HG03575 (cell line): ENCODE data around the gene RAD51B.

Experiments
- ATAC-seq: cut with Tn5 transposase; IDR thresholded peaks from one replicate; pipeline ENCODE4 v1.9.1; 2021; ENCODE audit not compliant: unreplicated experiment, insufficient number of reproducible peaks, low FRiP score; ENCODE audit errors: extremely low read depth

RAD51B gene

DNA sequence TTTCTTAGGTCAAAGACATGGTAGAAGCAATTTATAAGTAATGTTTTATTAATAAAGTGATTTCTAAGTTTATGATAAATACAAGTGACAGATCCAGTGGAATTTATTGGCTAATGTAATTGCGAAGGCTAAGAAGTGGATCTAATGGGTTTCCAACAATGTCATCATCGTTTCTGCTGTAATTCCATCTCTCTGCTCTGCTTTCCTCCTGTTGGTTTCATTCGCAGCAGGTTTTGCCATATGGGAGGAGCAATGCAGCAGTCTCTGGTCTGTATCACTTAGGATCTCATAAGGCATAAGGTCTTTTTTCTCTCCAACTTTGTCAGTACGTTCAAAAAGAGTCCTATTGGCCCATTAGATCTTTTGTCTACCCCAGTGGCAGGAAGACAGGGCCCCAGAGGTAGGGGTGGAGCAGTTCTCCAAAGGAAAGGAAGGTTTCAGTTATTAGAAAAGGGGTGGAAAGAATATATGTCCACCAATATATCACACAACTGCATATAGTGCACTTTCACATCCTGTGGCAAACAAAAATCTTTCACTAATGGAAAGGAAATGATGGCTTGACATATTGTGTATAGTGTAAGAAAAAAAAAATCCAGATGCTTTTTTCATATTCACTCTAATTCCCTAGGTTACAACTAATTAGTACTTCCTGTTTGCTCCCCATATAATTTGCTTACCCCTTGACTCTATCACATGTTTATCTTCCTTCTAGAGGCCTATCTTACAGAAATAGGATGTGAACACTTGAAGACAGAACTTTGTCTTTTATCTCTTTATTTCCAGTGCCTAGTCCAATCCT lies 522.0 kb downstream of the RAD51B start:
- ATAC-seq = no peak

GRCh38 chr14:68342216-68342763 lies 522.7 kb downstream of the RAD51B start:
- no peak for ATAC-seq

GRCh38 chr14:68343534-68344118 lies 524.0 kb downstream of the RAD51B start:
- ATAC-seq = no peak

- no peak for ATAC-seq
Measured at GRCh38 chr14:68345738-68346137, 526.2 kb downstream of the RAD51B start.

- ATAC-seq = no peak
Measured at GRCh38 chr14:68346556-68347343, 527.2 kb downstream of the RAD51B start.

DNA sequence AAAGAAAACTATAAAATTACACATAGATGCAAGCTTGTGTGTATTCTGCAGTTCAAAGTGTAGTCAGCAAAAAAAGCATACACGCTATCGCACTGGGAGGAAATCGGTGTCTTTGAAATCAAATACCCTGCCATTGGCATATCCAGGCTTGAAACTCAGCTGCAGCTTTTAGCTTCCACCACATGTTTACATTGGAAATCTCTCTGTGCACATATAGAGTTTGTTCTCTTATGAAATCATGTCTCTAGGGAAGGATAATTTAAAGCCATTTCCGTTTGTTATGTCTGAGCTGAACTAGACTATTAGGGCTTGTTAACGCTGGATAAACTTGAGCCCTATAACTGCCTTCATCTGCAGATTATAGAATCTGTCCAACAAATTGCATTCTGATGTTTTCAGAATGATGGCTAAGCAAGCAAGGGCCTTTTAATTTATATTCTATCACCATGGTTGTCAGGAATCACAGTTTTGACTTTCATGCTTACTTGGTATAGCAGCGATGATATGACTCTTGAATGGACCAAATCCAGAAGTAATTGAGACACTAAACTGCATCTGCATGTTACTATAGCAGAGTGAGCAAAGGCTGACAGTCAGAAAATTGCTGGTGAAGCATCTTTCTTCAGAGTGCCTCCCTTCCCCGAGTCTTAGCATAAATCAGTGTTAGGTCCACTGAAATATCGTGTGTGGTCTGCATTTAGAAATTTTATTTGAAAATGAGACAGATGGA lies 530.5 kb downstream of the RAD51B start:
- no peak for ATAC-seq

DNA sequence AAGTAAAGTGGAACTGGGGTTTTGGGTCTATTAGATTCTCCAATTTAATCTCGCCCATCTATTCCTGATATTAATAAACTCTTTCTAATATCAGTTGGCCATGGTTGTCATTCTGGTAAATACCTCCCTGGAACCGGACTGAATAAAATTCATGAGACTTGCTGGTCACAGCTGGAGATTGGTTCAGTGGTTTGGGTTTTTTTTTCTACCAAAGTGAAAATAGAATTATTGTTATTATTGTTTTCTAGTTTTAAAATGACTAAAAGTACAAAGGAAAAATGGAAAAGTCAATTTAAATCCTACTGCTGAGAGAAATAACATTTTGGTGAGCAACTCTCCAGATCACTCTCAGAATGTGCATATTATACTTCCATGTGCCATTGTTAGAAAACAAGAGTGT lies 535.8 kb downstream of the RAD51B start:
- ATAC-seq = no peak

GRCh38 chr14:68357777-68358176 lies 538.2 kb downstream of the RAD51B start:
- no peak for ATAC-seq

DNA sequence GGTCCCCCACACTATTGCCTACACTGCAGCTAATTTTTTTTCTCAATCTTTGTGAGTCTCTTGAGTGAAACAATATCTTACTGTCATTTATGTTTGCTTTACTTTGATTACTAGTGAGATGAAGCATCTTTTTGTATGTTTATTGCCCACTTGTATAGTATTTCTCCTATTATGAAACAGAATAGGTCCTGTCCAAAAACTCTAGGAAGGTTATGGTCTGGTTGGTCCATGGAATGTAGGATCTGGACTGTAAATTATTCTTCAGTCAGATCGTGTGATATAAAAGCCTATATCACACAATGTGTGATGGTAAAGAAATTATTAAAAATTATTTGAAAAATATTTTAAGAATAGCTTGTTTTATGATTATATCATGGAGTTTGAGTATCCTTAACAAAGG lies 538.9 kb downstream of the RAD51B start:
- ATAC-seq = no peak

DNA sequence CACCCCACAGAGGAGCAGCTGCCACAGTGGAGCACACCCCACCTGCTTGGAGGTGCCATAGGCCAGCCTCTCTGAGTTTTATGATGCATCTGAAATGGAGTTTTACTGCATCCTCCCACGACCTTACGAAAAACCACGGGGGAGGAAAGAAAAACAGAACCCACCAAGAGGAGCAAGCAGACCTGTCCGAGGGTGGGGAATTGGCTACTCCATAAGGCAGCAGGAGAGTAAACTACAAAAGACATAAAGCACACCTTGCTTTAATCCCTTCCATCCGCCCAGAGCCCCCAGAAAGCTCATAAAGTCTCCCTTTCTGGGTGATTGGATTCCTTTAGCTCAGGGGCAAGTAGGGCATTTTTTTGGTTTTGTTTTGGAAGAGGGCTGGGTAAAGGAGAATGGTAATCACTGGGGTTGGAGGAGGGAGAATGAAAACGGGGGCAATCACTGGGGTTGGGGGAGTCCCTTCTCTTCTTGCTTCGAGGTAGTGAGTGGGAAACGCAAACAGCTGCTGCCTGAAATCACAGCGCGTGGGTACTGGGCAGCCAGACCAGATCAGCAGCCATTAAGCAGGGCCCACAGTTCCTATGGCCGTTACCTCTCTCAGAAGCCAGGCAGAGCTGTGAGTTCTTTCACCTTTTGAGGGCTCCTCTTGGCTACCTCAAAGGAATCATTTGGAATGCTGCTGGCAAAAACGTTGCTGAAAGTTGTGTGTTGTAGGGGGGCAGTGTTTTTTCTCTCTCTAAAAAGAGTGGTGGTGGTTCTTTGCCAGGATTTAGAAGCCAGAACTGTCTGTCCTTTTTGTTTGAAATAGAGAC lies 539.6 kb downstream of the RAD51B start:
- ATAC-seq = no peak

- ATAC-seq = no peak
Measured at GRCh38 chr14:68359837-68360552, 540.4 kb downstream of the RAD51B start.

DNA sequence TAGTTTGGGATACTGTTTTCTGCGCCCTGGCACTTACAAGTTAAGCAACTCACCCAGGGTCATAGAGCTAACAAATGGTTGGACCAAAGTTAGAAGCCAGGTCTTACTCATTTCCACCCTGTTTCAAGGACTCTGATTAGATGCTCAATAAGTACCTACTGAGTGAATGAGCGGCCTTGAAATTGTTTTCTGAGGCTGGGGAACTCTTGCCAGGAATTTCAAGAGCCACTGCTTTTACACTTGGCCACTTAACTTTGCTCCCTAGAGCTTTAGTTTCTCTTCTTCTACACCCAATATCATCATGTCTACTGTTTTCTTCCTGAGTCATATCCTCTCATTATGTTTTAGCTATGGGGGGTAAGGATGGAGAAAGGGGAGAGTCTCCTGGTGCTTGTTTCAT lies 541.7 kb downstream of the RAD51B start:
- ATAC-seq = no peak

GRCh38 chr14:68362846-68363245 lies 543.3 kb downstream of the RAD51B start:
- ATAC-seq = no peak

DNA sequence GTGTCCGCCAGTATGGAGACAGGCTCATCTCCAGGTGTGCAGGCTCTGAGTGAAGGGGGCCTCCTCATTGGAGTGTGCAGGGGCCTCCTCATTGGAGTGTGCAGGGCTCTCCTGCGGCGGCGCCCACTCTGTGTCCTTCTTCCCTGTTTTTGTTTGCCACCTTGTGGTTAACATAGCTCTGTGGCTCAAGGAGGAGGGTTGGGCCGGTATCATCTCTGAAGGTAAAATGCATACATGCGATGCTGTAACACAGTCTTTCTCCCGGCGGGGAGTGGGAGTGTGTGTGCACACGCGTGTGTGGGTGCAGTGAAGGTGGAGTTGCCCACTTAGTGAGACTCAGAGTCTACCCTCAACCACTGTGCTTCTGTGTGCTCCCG lies 543.9 kb downstream of the RAD51B start:
- no peak for ATAC-seq

DNA sequence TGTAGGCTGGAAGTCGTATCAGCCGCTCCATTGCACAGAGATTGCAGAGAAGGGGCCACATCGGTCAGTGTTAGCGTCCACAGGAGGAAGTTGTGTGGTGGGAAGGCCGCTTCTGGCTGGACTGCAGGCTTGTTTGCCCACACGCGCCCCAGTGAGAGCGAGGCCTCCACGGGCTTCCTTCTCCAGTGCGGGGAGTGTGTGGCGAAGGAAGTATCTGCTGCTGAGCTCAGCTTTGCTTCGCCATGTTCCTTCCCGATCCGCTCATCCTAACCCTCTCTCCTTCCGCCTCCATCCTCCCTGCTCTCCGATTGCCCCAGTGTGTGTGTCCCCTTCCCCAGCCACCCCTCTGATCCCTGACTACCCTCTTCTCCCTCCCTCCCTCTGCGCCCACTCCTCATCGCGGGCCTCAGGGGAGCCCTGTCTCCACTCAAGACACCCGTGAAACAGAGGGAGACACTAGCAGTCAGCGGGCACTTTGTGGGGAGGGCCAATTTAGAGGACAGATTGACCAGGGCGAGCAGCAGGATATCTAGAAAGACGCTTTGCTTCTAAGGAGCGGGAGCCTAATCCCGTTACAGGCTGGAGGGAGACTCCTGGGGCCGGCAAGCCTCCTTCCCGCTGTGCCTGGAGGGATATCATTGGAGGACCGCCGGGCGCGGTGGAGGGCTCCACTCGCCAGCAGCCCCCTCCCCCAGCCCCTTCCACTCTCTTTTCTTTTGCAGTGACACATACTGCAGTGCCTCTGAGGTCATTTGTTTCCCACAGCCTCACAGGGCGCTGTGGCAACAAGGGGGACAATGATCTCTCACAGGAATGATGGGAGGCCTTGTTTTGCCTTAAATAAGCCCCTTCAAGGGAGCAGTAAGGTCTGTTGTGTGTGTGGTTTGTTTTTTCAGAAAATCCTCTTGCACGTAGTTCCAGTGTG lies 544.5 kb downstream of the RAD51B start:
- no peak for ATAC-seq

GRCh38 chr14:68364792-68365192 lies 545.2 kb downstream of the RAD51B start:
- no peak for ATAC-seq

GRCh38 chr14:68365228-68365627 lies 545.6 kb downstream of the RAD51B start:
- no peak for ATAC-seq
